Muscle of leg (tissue), 11 donors: Measurements from ENCODE around the gene TMEM60. TPM values are rescaled to one million over a fixed set of nuclear protein-coding genes. Genes with fewer than 3 reads are reported as not detected.

Experiments
- DNase-seq: peaks from one replicate; pipeline ENCODE4 v3.0.0; 2013
- H3K27ac ChIP-seq: one replicate; pipeline ENCODE4 v1.5.1; 2013; ENCODE audit warnings: mild to moderate bottlenecking, low read length, control low read depth
- H3K27me3 ChIP-seq: one replicate; pipeline ENCODE4 v1.6.1; 2013; ENCODE audit warnings: low read length; ENCODE audit not compliant: control insufficient read depth, insufficient read depth
- H3K36me3 ChIP-seq: one replicate; pipeline ENCODE4 v1.6.1; 2013; ENCODE audit warnings: low read length; ENCODE audit not compliant: control insufficient read depth, insufficient read depth
- H3K4me1 ChIP-seq: one replicate; pipeline ENCODE4 v1.6.1; 2013; ENCODE audit warnings: low read length; ENCODE audit not compliant: control insufficient read depth, insufficient read depth
- H3K4me3 ChIP-seq: one replicate; pipeline ENCODE4 v1.5.1; 2013; ENCODE audit warnings: low read length, control low read depth
- H3K9me3 ChIP-seq: replicated peaks from 2 replicates; pipeline ENCODE4 v1.6.1; 2013; ENCODE audit warnings: low read depth, low read length; ENCODE audit not compliant: control insufficient read depth
- WGBS: methylation state at CpG from one replicate; pipeline ENCODE4 v1.1.5; 2013; ENCODE audit warnings: missing lambda C conversion rate; ENCODE audit not compliant: insufficient coverage; 5-methylcytosine and 5-hydroxymethylcytosine counted together
- polyA plus RNA-seq, 8 donors: library from polyadenylated mRNA; unstranded; fragments of 120-200 nt; gene quantifications; one replicate each; pipeline versions ENCODE4 v1.2.1 to v1.2.3, GENCODE V29; 2013; ENCODE audit warnings: inconsistent platforms in 1 of 8, low replicate concordance in 1 of 8; ENCODE audit not compliant: insufficient read length in 8 of 8, insufficient read depth in 1 of 8
- total RNA-seq: library from RNA; stranded (reverse); fragments of 120-200 nt; gene quantifications from one replicate; pipeline ENCODE4 v1.2.4, GENCODE V29; 2013

TMEM60 gene
- total and polyA plus RNA-seq, 9 donors: 10.5 to 14.7 (median 11.8) TPM

GRCh38 chr7:77833136-77833535, 34.9 kb upstream of the TMEM60 start:
- WGBS: no CpG with 5 or more reads among the region's 1 CpG
- H3K4me3 ChIP-seq: no peak overlapping the region
- no peaks in the 10 kb centered on the region for H3K9me3 ChIP-seq
- no peaks in the 10 kb centered on the region for H3K27me3 ChIP-seq
- no peaks in the 10 kb centered on the region for H3K36me3 ChIP-seq
- no peak for DNase-seq
- no peak overlapping the region for H3K27ac ChIP-seq
- no peaks in the 10 kb centered on the region for H3K4me1 ChIP-seq

GRCh38 chr7:77831953-77832352, 33.7 kb upstream of the TMEM60 start:
- Histone ChIP-seq H3K4me1 (no peaks in the 10 kb centered on the region), H3K36me3 (no peaks in the 10 kb centered on the region), H3K27me3 (no peaks in the 10 kb centered on the region), H3K27ac (no peak overlapping the region), H3K9me3 (no peaks in the 10 kb centered on the region), H3K4me3 (no peak overlapping the region)
- WGBS: no CpG with 5 or more reads among the region's 1 CpG
- DNase-seq: no peak

- H3K4me3 ChIP-seq: no peak overlapping the region
- H3K27ac ChIP-seq: no peak overlapping the region
- H3K27me3 ChIP-seq: no peaks in the 10 kb centered on the region
- DNase-seq: no peak
- no peaks in the 10 kb centered on the region for H3K4me1 ChIP-seq
- no peaks in the 10 kb centered on the region for H3K9me3 ChIP-seq
- no CpG with 5 or more reads among the region's 7 CpGs for WGBS
- H3K36me3 ChIP-seq: no peaks in the 10 kb centered on the region
Measured at GRCh38 chr7:77831481-77831880, 33.2 kb upstream of the TMEM60 start.

GRCh38 chr7:77830649-77831355, 32.6 kb upstream of the TMEM60 start:
- WGBS: 67% methylated on average over 2 of the region's 8 CpGs

GRCh38 chr7:77827999-77828398, 29.8 kb upstream of the TMEM60 start:
- Histone ChIP-seq H3K36me3 (no peaks in the 10 kb centered on the region), H3K4me3 (no peak overlapping the region), H3K4me1 (no peaks in the 10 kb centered on the region), H3K9me3 (no peaks in the 10 kb centered on the region), H3K27ac (no peak overlapping the region), H3K27me3 (no peaks in the 10 kb centered on the region)
- WGBS: no CpG with 5 or more reads among the region's 2 CpGs
- DNase-seq: no peak

More at GRCh38 chr7:77830649-77831355, 32.6 kb upstream of the TMEM60 start:
- Histone ChIP-seq H3K27me3 (no peaks in the 10 kb centered on the region), H3K36me3 (no peaks in the 10 kb centered on the region), H3K27ac (no peak overlapping the region), H3K4me1 (no peaks in the 10 kb centered on the region), H3K4me3 (no peak overlapping the region), H3K9me3 (no peaks in the 10 kb centered on the region)
- no peak for DNase-seq

- Histone ChIP-seq H3K4me3 (no peak overlapping the region), H3K27ac (no peak overlapping the region), H3K36me3 (no peaks in the 10 kb centered on the region), H3K4me1 (no peaks in the 10 kb centered on the region), H3K9me3 (peaks cover 13% of the 10 kb centered on the region), H3K27me3 (no peaks in the 10 kb centered on the region)
- DNase-seq: no peak
- WGBS: no CpG with 5 or more reads among the region's 2 CpGs
Measured at GRCh38 chr7:77826300-77826699, 28.1 kb upstream of the TMEM60 start.

GRCh38 chr7:77825131-77825530, 26.9 kb upstream of the TMEM60 start:
- Histone ChIP-seq H3K36me3 (no peaks in the 10 kb centered on the region), H3K27me3 (no peaks in the 10 kb centered on the region), H3K4me1 (no peaks in the 10 kb centered on the region), H3K27ac (no peak overlapping the region), H3K4me3 (no peak overlapping the region), H3K9me3 (peaks cover 24% of the 10 kb centered on the region)
- no CpG with 5 or more reads among the region's 3 CpGs for WGBS
- DNase-seq: no peak

- H3K9me3 ChIP-seq: peaks cover 27% of the 10 kb centered on the region
- no CpG with 5 or more reads among the region's 5 CpGs for WGBS
- H3K4me3 ChIP-seq: no peak overlapping the region
- no peak for DNase-seq
- no peaks in the 10 kb centered on the region for H3K4me1 ChIP-seq
- H3K27me3 ChIP-seq: no peaks in the 10 kb centered on the region
- H3K36me3 ChIP-seq: no peaks in the 10 kb centered on the region
- no peak overlapping the region for H3K27ac ChIP-seq
Measured at GRCh38 chr7:77824636-77825035, 26.4 kb upstream of the TMEM60 start.

- no peaks in the 10 kb centered on the region for H3K4me1 ChIP-seq
- no peak overlapping the region for H3K27ac ChIP-seq
- no peaks in the 10 kb centered on the region for H3K27me3 ChIP-seq
- H3K36me3 ChIP-seq: no peaks in the 10 kb centered on the region
- WGBS: 100% methylated on average over 1 of the region's 2 CpGs
- DNase-seq: no peak
- peaks cover 30% of the 10 kb centered on the region for H3K9me3 ChIP-seq
- H3K4me3 ChIP-seq: no peak overlapping the region
Measured at GRCh38 chr7:77823787-77824186, 25.6 kb upstream of the TMEM60 start.

GRCh38 chr7:77822269-77822668, 24.0 kb upstream of the TMEM60 start:
- H3K36me3 ChIP-seq: peaks cover 2% of the 10 kb centered on the region
- peaks cover 39% of the 10 kb centered on the region for H3K9me3 ChIP-seq
- no CpG with 5 or more reads among the region's 1 CpG for WGBS
- H3K4me3 ChIP-seq: no peak overlapping the region
- no peak overlapping the region for H3K27ac ChIP-seq
- no peaks in the 10 kb centered on the region for H3K27me3 ChIP-seq
- H3K4me1 ChIP-seq: no peaks in the 10 kb centered on the region
- DNase-seq: no peak

GRCh38 chr7:77820967-77821366, 22.7 kb upstream of the TMEM60 start:
- H3K36me3 ChIP-seq: peaks cover 5% of the 10 kb centered on the region
- no peak overlapping the region for H3K27ac ChIP-seq
- no peak for DNase-seq
- H3K9me3 ChIP-seq: peaks cover 47% of the 10 kb centered on the region
- WGBS: no CpG with 5 or more reads among the region's 2 CpGs
- H3K27me3 ChIP-seq: no peaks in the 10 kb centered on the region
- H3K4me3 ChIP-seq: no peak overlapping the region
- no peaks in the 10 kb centered on the region for H3K4me1 ChIP-seq
